ENCODE data around the gene TLR9.
"Not testable (repeated sequence)": the region's sequence is repeated elsewhere in the genome, so short reads cannot be mapped to it uniquely, and the experiment has no call there.

Gene TLR9, protein sequence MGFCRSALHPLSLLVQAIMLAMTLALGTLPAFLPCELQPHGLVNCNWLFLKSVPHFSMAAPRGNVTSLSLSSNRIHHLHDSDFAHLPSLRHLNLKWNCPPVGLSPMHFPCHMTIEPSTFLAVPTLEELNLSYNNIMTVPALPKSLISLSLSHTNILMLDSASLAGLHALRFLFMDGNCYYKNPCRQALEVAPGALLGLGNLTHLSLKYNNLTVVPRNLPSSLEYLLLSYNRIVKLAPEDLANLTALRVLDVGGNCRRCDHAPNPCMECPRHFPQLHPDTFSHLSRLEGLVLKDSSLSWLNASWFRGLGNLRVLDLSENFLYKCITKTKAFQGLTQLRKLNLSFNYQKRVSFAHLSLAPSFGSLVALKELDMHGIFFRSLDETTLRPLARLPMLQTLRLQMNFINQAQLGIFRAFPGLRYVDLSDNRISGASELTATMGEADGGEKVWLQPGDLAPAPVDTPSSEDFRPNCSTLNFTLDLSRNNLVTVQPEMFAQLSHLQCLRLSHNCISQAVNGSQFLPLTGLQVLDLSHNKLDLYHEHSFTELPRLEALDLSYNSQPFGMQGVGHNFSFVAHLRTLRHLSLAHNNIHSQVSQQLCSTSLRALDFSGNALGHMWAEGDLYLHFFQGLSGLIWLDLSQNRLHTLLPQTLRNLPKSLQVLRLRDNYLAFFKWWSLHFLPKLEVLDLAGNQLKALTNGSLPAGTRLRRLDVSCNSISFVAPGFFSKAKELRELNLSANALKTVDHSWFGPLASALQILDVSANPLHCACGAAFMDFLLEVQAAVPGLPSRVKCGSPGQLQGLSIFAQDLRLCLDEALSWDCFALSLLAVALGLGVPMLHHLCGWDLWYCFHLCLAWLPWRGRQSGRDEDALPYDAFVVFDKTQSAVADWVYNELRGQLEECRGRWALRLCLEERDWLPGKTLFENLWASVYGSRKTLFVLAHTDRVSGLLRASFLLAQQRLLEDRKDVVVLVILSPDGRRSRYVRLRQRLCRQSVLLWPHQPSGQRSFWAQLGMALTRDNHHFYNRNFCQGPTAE

DNA sequence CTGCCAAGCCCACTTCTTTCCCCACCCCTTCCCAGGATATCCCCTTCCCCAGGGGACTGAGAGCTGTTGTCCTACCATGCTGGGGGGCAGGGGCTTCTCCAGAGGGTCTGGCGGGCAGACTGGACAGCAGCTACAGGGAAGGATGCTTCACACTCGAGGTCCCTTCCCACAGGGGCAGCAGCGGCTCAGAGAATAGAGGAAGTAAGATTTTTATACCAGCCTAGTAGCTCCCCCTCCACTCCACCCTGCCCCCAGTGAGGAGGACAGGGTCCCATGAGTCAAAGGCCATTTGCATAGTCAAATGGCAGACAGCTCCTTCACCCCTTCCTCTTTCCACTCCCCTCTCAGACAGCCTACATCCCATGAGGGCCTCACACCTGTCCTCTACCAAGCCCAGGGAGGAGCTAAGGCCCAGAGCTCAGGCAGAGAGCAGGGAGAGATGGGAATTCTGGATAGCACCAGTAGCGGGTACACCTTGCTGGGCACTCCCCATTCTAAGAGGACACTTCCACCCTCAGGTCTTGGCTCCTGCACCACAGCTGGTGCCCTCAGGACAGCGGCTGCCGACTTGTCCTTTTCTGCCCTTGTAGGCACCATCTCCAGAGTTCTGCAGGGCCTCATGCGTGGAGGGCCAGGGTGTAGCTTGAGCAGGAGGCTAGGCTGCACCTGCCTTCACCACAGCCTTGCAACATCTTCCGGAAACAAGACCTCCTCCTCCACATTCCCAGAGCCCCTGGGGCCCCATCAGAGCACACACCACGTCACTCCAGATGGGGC, at the start of gene TLR9:
TLR9 (minus strand) TSS at position 194 of the 777 bp plus-strand sequence; CDS start at position 78, 116 bp downstream.
- DNase-seq, result peak; percentile 71

DNA sequence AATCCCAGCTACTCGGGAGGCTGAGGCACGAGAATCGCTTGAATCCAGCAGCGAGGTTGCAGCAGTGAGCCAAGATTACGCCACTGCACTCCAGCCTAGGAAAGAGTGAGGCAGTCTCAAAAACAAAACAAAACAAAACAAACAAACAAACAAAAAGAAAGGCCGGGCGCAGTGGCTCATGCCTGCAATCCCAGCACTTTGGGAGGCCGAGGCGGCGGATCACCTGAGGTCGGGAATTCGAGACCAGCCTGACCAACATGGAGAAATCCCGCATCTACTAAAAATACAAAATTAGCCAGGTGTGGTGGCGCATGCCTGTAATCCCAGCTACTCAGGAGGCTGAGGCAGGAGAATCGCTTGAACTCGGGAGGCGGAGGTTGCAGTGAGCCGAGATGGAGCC, 49.3 kb upstream of the TLR9 start:
- not testable (repeated sequence) for DNase-seq

DNA sequence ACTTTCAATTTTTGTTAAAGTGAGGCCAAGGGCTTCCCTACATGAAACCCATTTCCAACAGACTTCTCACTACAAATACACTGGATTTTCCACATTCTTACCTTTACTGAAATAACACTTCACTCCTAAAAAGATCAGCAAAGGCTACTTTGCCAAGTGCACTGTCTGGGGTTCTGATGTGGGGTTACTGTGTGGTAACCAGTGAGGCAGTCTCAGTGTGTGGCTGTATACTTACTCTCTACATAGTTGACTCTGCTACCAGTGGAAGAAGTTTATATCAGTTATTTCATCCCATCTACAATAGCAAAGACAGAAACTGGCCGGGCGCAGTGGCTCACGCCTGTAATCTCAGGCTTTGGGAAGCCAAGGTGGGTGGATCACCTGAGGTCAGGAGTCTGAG, 47.4 kb upstream of the TLR9 start:
- peak; percentile 49 for DNase-seq

DNA sequence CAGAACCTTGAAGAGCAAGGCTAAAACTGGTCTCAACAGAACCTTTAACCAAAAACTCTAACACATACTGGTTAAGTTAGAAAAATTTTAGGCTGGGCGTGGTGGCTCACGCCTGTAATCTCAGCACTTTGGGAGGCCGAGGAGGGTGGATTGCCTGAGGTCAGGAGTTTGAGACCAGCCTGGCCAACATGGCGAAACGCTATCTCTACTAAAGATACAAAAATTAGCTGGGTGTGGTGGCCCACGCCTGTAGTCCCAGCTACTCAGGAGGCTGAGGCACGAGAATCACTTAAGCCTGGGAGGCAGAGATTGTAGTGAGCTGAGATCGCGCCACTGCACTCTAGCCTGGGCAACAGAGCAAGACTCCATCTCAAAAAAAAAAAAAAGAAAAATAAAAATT, 46.7 kb upstream of the TLR9 start:
- peak; percentile 51 for DNase-seq

DNA sequence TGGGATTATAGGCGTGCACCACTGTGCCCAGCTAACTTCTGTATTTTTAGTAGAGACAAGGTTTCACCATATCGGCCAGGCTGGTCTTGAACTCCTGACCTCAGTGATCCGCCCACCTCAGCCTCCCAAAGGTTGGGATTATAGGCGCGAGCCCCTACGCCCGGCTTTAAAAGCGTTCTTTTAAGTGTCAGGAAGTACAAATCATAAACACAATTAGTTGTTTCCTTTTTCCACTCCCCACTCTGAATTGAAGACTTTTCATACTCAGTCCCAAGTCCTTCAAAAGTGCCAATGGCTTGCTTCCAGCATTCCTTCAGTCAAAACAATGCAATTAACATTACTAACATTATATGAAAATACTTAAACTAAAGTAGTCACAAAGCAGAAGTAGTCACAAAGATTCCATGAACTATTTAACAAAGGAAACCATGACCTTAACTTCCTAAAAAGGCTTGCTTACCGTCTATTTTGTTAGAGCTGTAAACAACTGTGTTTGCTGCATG, 44.9 kb upstream of the TLR9 start:
- DNase-seq, result no peak

DNA sequence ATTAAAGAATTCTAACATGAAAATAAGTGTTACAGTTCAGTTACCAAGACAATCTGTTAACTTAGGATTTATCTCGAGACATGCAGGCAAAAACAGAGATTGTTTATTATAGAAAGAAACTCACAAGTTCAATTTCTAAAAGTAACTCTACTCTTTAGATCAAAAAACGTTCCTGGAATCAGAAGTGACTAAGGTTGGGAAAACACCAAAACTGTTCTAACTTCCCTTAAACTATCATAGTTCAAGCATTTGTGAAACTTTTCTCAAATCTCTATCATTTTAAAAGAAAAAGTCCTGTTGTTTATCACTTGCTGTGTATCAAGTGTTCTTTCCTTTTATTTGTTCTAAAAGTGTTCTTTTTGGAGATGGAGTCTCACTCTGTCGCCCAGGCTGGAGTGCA, 44.3 kb upstream of the TLR9 start:
- DNase-seq, result no peak

DNA sequence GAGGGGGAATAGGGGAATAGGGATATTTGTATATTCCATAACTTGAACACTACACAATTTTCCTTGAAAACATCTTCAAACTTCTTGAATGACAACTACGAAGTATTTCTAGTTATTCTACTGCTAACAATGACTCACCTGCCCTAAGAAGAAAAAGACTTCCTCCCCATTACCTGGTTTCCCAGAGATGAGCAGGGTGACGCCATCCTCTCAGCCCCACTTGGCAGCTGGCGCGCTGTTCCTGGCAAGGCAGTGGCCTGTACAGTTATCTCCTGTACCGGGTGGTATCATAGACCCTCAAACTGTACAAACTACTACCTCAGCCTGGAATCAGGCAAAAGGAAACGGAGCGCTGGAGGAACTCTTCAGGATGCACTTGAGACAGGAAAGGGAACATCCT, 42.6 kb upstream of the TLR9 start:
- no peak for DNase-seq

DNA sequence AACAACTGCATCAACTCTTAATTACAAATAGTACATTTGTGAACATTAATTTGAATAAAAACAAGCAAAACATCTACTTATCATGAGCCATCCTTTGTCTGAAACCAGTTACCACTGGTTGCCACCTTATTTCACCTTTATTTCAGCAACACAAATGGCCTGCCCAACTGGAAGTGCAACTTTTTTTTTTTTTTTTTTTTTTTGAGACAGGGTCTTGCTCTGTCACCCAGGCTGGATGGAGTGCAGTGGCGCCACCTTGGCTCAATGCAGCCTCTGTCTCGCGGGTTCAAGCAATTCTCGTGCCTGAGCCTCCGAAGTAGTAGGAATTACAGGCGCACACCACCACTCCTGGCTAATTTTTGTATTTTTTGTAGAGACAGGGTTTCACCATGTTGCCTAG, 39.9 kb upstream of the TLR9 start:
- no peak for DNase-seq

DNA sequence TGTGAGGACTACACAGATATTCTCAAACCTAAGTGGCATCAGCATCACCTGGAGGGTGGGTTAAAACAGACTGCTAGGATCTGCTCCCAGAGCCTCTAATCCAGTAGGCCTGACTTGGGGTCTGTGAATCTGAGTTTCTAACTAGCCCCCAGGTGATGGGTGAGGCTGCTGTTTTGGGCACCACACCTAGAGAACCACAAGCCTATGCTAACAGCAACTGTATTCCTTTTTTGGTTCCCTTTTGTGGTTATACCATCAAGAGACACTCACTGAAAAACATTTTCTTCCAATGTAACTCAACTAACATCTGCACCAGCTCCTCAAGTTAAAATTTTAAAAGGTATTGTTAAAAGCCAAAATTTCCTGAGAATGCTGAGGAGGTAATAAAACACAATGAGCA, 37.0 kb upstream of the TLR9 start:
- no peak for DNase-seq

DNA sequence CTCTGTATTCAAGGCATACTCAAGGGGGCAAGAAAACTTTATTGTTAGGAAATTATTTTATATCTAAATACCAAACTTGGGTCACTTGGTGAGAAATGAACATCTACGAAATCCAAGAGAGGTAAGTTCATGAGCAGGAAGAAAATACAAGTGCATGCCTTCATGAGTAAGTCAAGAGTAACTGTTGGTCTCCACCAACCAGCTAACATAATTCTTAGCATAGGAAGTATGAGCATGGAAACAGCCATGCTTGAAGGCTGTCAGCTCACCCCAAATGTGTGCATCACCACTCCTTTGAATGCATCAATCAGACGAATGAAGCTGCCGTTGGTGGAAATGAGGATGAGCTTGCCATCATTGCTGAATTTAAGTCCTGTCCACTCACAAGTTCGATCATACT, 34.0 kb upstream of the TLR9 start:
- no peak for DNase-seq

DNA sequence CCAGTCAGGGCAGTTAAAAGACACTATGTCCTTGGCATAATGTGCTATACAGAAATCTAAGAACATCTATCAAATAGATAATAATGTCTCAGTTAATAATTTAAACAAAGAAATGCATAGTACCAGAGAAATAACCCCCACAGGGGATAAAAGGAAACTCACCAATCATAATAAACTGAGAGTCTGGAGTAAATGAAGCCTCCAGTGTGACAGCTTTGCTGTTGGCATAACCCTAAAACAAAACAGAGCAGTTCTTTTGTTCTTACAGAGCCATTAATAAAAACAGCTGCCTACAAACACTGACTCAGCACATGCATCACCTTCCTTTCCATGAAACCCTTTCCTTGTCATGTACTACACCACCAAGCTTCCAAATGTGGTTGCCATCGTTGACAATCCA, 33.6 kb upstream of the TLR9 start:
- DNase-seq, result no peak

DNA sequence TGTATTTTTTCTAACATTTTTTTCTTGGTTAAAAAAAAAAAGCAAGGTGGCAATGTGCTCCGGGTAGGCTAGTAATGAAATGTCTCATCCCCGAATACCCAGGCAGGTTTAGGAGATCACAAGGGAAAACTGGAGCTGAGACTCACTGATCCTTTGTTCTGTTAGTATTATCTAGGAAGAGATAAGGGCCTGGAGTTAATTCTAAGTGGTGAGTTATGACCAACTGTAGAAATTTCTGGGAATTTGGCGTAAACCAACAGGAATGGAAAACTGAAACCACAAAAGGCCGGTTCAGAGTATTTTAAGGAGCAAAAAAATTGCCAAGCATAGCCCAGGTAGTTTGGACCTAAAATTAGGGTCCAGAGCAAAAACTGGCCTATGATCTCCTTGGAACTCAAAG, 32.5 kb upstream of the TLR9 start:
- DNase-seq, result no peak

DNA sequence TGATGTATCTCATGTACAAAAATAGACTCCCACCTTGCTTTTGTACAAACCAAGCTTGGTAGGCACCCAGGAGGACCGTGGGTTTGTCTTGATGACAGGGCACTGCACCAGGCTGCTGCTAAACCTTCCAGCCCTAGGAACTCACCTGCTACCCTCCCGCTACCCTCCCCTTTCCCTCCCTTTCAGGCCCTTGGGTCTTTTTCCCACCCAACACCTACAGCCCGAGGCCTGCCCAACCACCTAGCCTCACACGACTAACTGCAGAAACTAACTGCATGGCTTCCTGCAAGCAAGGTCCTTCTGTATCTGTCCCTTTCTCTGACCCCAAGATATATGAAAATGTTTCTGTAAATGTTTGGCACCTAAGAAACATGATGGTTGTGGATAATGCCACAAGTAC, 31.2 kb upstream of the TLR9 start:
- DNase-seq, result no peak

DNA sequence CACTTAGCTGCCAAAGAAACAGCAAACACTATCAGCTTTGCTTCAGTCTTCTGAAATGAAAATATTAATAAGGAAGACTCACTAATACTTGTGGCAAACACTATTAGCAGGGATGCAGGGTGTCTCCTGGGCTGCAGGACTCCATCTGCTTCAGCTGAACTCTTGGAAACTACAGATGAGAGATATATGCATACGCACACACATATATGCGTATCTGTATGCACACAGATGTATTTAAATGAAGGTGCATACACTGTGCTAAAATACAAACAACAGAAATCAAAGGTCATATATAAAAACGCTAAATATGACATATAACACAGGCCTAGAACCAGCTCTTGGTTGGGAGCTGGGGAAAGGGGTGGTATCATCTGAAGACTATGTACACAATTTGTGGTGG, 30.7 kb upstream of the TLR9 start:
- no peak for DNase-seq

DNA sequence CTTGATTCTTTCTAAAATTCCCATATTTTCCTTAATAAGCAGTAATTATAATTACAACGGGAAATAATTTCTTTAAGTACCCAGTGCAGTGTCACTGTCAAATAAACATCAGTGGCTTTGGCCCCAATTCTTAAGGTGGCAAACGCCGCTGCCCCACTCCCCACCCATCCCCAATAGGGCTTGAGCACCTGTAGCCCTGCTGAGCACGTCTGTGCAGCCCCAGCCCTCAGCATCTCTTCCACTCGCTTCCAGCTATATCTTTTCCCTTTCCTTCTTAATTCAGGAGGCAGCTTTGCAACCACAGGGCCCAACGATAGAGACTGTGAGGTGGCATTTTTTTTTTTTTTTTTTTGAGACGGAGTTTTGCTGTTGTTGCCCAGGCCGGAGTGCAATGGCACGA, 29.2 kb upstream of the TLR9 start:
- DNase-seq, result no peak

DNA sequence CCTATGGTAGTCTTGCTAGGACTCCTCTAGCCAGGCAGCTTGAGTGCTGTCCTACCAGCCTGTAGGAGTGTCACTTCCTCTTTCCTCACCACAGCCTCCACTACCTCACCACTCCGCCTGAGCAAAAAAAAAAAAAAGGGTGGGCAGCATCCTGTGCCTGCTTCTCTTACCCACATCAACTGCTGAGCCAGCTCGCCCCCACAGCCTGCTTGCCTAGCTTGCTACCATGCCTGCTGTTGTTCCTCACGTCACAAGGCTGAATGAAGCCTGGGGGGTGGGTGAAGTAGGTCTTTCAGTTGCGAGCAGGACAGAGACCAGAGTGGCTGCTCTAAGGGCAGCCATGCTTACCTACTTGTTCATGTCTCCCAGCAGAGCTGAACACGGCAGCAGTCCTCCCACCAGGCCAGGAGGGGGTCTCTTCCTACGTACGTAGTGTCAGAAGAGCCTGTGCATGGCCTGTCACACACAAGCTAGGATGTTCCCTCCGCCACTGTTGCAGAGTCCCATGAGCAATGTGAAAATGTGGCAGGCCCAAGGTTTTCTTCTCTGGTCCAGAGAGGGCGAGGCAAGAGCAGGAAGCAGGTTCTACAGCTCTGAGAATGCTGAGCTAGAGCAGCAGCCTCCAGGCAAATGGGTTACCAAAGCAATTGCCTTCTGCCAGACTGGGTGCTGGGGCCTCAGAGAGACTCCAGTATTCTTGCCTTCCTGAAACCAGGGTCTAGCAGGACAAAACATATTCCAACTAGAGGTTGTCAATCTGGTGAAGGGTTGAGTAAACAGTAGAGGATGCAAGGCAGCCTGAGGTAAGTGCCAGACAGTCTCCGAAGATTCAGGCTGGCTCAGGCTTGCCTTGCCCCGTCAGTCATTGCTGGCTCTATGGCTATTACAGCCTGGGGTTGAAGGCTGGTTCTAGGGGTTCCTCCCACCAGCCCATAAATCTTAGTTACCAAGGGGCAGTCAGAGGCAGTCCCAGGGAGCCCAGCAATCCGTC, 28.2 kb upstream of the TLR9 start:
- DNase-seq, result peak; percentile 86

DNA sequence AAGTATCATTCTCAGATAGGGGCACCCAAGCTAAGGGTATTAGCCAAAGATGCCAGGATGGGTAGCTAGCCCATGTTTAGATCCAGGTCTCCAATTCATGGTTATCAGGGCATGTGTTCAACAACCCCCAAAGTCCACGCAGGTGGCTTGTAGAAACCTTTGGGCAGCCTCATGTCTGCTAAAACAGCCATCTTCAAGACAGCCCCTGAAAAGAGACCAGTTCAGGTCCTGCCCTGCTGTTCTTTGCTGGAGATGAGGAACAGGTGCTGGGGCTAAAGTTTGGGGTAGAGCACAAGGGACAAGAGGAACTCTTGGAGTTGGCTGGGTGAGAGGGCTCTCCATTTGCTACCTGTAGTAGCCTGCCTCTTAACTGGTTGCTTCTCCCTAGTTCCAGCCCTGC, 24.7 kb upstream of the TLR9 start:
- DNase-seq, result peak; percentile 52

DNA sequence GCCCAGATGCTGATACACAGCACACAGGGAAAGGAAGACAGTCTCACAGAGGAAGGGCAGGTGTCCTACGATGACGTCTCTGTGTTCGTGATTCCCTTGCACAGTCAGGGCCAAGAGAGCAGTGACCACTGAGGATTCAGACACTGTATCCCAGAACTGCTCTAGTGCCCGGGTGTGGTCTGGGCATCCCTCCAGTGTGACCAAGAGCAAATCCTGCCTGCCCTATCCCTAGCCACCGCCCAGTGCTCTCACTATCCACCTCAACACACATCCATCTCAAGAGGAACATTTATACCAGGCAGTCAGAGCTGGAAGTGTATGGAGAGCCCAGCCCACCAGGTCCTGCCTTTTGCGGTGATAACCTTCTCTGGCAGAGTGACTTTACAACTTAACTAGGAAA, 24.2 kb upstream of the TLR9 start:
- peak; percentile 49 for DNase-seq

DNA sequence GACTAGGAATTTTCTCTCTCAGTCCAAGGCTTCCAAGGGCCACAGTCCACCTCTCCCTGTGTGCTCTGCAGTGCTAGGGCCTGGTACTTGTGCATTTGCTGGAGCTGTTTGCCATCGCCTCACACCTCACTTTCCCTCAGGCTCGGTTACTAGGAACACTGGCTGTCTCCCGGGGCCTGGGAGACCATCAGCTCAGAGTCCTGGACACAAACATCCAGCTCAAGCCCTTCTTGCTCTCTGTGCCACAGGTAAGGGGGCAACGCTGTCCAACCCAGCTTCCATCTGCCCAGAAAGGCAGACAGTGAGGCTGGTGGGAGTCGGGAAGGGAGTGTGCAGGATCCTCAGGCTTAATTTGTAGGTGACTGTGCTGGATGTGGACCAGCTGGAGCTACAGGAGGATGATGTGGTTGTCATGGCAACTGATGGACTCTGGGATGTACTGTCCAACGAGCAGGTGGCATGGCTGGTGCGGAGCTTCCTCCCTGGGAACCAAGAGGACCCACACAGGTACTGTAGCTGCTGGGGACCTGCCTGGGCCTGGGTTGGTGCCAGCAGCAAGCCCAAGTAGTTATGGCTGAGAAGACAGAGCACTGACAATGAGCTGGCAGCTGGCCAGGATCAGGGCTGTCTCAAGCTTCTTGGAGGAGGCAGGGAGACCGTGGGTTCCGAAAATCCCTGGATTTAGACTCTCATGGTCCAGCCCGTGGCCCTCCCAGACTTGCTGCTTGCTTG, 23.5 kb upstream of the TLR9 start:
- DNase-seq, result peak; percentile 57

DNA sequence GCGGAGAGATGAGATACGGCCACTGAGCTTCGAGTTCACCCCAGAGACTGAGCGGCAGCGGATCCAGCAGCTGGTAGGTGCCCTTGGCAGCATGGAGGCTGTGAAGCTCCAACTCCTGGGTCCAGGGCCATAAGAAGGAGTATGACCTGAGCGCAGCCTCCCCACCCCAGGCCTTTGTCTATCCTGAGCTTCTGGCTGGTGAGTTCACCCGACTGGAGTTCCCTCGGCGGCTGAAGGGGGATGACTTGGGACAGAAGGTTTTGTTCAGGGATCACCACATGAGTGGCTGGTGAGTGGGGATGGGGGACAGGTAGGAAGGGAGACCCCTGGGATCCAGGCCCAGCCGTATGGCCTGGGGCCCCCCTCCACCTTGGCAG, 22.7 kb upstream of the TLR9 start:
- DNase-seq, result peak; percentile 53
